ENCODE data around the gene TTLL10.
"Not testable (repeated sequence)": the region's sequence is repeated elsewhere in the genome, so short reads cannot be mapped to it uniquely, and the experiment has no call there.

TTLL10 gene

DNA sequence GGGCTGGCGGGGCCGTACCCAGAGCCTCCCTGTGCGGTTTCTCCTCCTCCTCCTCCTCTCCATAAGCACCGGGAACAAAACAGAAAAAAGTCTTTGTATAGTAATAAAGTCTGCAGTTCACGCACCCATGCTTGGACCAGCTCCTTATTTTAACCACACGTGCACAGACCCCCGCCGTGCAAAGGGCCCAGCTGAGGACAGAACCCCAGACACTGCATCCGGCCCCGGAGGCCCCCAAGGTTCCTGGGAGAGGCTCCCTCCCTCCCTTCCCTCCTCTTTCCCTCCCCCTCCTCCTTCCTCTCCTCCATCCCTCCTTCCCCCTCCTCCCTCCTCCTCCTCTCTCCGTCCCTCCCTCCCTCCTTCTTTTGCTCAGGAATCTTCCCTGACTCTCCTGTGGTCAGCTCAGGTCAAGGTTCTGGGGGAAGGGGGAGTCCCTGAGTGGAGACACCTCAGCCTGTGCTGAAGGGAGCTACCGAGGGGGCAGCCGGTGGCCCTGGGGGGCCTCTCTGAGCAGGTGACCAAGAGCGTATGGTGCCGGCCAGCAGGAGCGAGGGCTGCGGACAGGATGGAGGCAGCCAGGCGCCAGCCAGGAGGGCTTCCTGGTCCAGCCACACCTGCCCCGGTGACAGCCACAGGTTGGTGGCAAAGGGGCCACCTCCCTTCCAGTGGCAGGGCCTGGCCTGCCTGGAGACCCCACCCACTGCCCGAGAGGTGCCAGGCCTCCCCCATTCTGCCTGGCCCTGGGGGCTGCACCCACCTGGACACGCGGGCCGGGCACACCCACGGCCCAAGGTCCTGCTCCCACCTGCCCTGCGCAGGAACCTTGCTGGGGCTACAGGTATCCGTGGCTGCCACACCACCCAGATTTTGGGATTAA lies 3.2 kb upstream of the TTLL10 start:
- in situ Hi-C loops (cut with HindIII; ENCODE audit: low sequenced_read_pairs), result no loop called here
- no peak for DNase-seq (ENCODE audit: low read depth, low spot score)
- no peak overlapping the region for H3K4me3 ChIP-seq (ENCODE audit: low read depth, low read length)
- no peak for TF ChIP-seq CTCF (IDR thresholded peaks at IDR 0.05; ENCODE audit: low read depth, low read length)

GRCh38 chr1:1171161-1171545 lies 2.5 kb upstream of the TTLL10 start:
- in situ Hi-C loops (cut with HindIII; ENCODE audit: low sequenced_read_pairs), result no loop called here
- no peak for DNase-seq (ENCODE audit: low read depth, low spot score)
- TF ChIP-seq CTCF (IDR thresholded peaks at IDR 0.05; ENCODE audit: low read depth, low read length), result no peak
- no peak overlapping the region for H3K4me3 ChIP-seq (ENCODE audit: low read depth, low read length)

DNA sequence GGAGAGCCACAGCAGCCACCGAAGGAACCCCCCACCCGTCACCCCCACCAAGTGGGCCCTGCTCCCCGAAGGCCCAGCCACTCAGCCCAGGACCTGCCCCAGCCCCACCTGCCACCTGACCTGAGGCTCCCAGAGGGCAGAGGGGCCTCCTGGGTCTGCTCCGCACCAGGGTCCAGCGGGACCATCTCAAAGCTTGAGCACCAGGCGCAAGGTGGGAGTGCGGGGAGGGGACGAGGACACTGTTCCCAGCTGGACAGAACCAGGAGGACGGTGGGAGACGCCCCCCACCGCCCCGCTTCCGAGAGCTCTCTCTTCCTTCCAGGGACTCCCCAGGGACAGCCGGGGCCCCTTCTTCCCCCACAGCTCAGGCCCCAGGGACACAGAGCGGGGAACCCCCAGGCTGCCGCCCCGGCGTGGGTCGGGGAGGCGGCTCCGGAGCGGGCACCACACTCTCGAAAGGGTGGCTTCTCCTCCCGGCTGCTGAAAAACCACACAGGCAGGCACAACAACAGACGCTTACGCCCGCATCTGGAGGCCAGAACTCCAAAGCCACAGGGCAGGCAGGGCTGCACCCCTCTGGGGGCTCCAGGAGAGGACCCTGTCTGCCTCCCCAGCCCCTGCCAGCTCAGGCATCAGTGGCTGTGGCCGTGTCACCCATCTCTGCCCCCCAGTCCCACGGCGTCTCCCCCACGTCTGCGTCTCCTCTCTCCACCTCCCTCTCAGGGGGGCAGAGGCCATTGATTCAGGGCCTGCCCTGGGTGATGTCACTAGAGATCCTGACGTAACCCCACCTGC lies 1.9 kb upstream of the TTLL10 start:
- no peak overlapping the region for H3K4me3 ChIP-seq (ENCODE audit: low read depth, low read length)
- no peak for DNase-seq (ENCODE audit: low read depth, low spot score)
- TF ChIP-seq CTCF (IDR thresholded peaks at IDR 0.05; ENCODE audit: low read depth, low read length), result no peak
- in situ Hi-C loops (cut with HindIII; ENCODE audit: low sequenced_read_pairs), result no loop called here

DNA sequence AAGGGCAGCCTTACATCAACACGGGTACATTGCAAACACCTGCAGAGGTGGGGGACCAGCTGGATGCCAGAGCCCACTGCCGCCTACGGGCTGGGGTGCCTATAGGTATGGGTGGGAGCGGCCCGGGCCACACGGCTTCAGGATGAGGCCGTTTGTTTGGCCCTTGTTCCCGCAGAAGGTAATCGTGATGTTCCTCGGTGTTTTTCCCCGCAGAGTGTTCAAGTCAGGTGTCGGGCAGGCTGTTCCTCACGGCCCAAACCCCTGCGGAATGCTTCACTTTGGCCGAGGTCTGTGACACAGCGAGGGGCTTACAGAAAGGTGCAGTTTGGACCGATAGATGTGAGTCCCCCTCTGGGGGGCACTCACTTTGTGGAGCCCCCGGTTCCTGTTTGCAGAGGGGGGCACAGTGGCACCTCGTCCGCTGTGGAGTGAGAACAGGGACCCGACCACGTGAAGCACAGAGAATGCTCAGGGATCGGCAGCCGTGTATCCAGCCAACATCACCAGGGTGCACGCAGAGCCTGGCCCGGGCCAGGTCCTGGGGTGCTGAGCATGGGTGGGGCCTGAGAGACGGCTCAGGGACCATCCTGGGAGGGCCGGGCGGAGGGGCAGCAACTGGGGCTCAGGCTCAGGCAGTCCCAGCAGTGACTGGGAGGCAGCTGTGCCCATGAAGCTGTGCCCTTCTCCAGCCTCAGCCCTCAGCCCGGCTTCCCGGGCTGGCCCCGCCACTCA lies 453 bp upstream of the TTLL10 start:
- H3K4me3 ChIP-seq (ENCODE audit: low read depth, low read length), result no peak overlapping the region
- in situ Hi-C loops (cut with HindIII; ENCODE audit: low sequenced_read_pairs), result no loop called here
- no peak for DNase-seq (ENCODE audit: low read depth, low spot score)
- TF ChIP-seq CTCF (IDR thresholded peaks at IDR 0.05; ENCODE audit: low read depth, low read length), result no peak

DNA sequence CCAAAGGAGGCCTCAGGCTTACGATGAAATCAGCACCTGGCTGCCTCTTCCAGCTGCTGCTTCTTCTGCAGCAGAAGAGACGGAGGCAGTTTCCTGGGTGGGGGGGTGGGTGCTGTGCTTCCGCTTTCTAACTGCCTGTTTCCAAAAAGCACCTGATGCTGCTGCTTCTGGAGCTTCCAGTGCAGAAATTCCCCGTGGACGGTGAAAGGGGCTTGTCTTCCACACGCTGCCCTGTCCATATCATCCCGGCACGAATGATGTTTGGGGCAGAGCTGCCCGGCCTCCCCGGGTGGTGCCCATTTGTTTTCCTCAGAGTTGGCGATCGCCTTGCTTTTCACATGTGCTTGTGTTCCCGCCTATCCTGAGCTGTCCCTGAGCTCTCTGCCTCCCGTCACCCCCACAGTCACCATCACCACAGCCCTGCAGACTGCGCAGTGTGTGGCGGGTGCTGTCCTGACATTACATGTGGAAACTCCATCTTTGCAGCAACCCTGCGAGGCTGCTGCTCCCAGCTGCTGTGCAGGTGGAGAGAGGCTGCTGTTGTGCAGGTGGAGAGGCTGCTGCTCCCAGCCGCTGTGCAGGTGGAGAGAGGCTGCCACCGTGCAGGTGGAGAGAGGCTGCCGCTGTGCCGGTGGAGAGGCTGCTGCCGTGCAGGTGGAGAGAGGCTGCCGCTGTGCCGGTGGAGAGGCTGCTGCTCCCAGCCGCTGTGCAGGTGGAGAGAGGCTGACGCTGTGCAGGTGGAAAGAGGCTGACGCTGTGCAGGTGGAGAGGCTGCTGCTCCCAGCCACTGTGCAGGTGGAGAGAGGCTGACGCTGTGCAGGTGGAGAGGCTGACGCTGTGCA lies 1.8 kb downstream of the TTLL10 start:
- DNase-seq (ENCODE audit: low read depth, low spot score), result no peak
- in situ Hi-C loops (cut with HindIII; ENCODE audit: low sequenced_read_pairs), result no loop called here
- H3K4me3 ChIP-seq (ENCODE audit: low read depth, low read length), result no peak overlapping the region
- TF ChIP-seq CTCF (IDR thresholded peaks at IDR 0.05; ENCODE audit: low read depth, low read length), result no peak

GRCh38 chr1:1176063-1176761 lies 2.5 kb downstream of the TTLL10 start:
- DNase-seq (ENCODE audit: low read depth, low spot score); in situ Hi-C loops (cut with HindIII; ENCODE audit: low sequenced_read_pairs); H3K4me3 ChIP-seq (ENCODE audit: low read depth, low read length): not testable (repeated sequence)
